SK-N-SH (cell line): ENCODE data around the gene ARHGAP27. TPM values are rescaled to one million over a fixed set of nuclear protein-coding genes. Genes with fewer than 3 reads are reported as not detected.
A peak's percentile ranks its signal among the peaks of the same experiment; 100 is the strongest.

Experiments used
- CTCF ChIA-PET: fragments of 300-600, 350-600 bp; formaldehyde crosslinking; extraction: SDS; loops from one replicate; lab custom pipeline; 2021; lab: Yijun Ruan, JAX
- POLR2A ChIA-PET: fragments of 350-600 bp; sonication (Branson Sonifier 250); formaldehyde crosslinking; extraction: SDS; loops from one replicate; lab custom pipeline; 2020; ENCODE audit warnings: antibody characterized with exemption, inconsistent platforms; lab: Yijun Ruan, JAX
- DNase-seq: peaks from one replicate; pipeline ENCODE4 v3.0.0; 2012
- H2AFZ ChIP-seq: fragments of 200-600 bp; sonication (generic); 2 replicates; pipeline ENCODE4 v1.8.1; 2016; ENCODE audit warnings: antibody characterized with exemption, mild to moderate bottlenecking, low read depth
- H3F3A ChIP-seq: fragments of 200-600 bp; sonication (generic); replicated peaks from 2 replicates; pipeline ENCODE3; 2016; ENCODE audit warnings: antibody characterized with exemption, mild to moderate bottlenecking; ENCODE audit not compliant: insufficient read depth
- H3K27ac ChIP-seq, 2 experiments: fragments of 200-500 bp in 1 of 2; fragments of 200-600 bp in 1 of 2; sonication (Bioruptor generic) in 1 of 2; sonication (generic), shearing (Covaris generic) in 1 of 2; 2 replicates each; pipeline versions ENCODE4 v1.5.1 to v1.6.1; 2014 to 2016; ENCODE audit warnings: low read depth in 2 of 2, inconsistent platforms in 1 of 2, low read length in 1 of 2, mild to moderate bottlenecking in 1 of 2, mixed read lengths in 1 of 2
- H3K27me3 ChIP-seq: fragments of 200-600 bp; sonication (generic), shearing (Covaris generic); 2 replicates; pipeline ENCODE4 v1.6.1; 2016; ENCODE audit warnings: mixed run types; ENCODE audit not compliant: insufficient read depth
- H3K36me3 ChIP-seq, 2 experiments: fragments of 200-500 bp in 1 of 2; fragments of 200-600 bp in 1 of 2; sonication (Bioruptor generic) in 1 of 2; sonication (generic) in 1 of 2; replicated peaks in 1 of 2; 2 replicates each; pipeline versions ENCODE3 to v1.5.1; 2014 to 2016; ENCODE audit warnings: low read length in 1 of 2, mild to moderate bottlenecking in 1 of 2; ENCODE audit not compliant: insufficient read depth in 2 of 2, control insufficient read depth in 1 of 2
- H3K4me1 ChIP-seq, 2 experiments: fragments of 200-500 bp in 1 of 2; fragments of 200-600 bp in 1 of 2; sonication (Bioruptor generic) in 1 of 2; sonication (generic), shearing (Covaris generic) in 1 of 2; 2 replicates each; pipeline versions ENCODE4 v1.5.1 to v1.6.1; 2014 to 2016; ENCODE audit warnings: low read depth in 1 of 2, low read length in 1 of 2, mixed run types in 1 of 2; ENCODE audit not compliant: insufficient read depth in 2 of 2, control insufficient read depth in 1 of 2
- H3K4me2 ChIP-seq: fragments of 200-600 bp; sonication (generic), shearing (Covaris generic); 2 replicates; pipeline ENCODE4 v1.6.1; 2017; ENCODE audit warnings: mixed run types
- H3K4me3 ChIP-seq, 2 experiments: fragments of 200-500 bp in 1 of 2; fragments of 200-600 bp in 1 of 2; sonication (Bioruptor generic) in 1 of 2; sonication (generic), shearing (Covaris generic) in 1 of 2; 2 replicates each; pipeline versions ENCODE4 v1.5.1 to v1.8.1; 2014 to 2016; ENCODE audit warnings: low read depth in 2 of 2, inconsistent platforms in 1 of 2, low read length in 1 of 2, mild to moderate bottlenecking in 1 of 2, mixed read lengths in 1 of 2, moderate library complexity in 1 of 2
- H3K79me2 ChIP-seq: fragments of 200-600 bp; sonication (generic); 2 replicates; pipeline ENCODE4 v1.8.1; 2017; ENCODE audit warnings: mild to moderate bottlenecking; ENCODE audit not compliant: insufficient read depth
- H3K9ac ChIP-seq: fragments of 200-600 bp; sonication (generic); 2 replicates; pipeline ENCODE4 v1.6.1; 2017; ENCODE audit warnings: mixed run types
- H3K9me2 ChIP-seq: fragments of 200-600 bp; sonication (generic); 2 replicates; pipeline ENCODE4 v1.6.1; 2017; ENCODE audit warnings: mixed run types
- H3K9me3 ChIP-seq: fragments of 200-600 bp; sonication (generic); 2 replicates; pipeline ENCODE4 v1.6.1; 2017; ENCODE audit warnings: mixed run types, mild to moderate bottlenecking, moderate library complexity
- H4K20me1 ChIP-seq: fragments of 200-600 bp; sonication (generic); 2 replicates; pipeline ENCODE4 v1.6.1; 2017; ENCODE audit warnings: mild to moderate bottlenecking, mixed run types; ENCODE audit not compliant: insufficient read depth
- EP300 ChIP-seq, 2 experiments: IDR thresholded peaks; 2 replicates each; pipeline versions ENCODE4 v1.4.0 to v1.6.1; 2012; ENCODE audit warnings: borderline replicate concordance in 1 of 2, low read depth in 1 of 2, low read length in 1 of 2
- GATA2 ChIP-seq: sonication (generic); formaldehyde crosslinking; IDR thresholded peaks from 2 replicates; pipeline ENCODE4 v1.5.0; 2020; ENCODE audit warnings: mild to moderate bottlenecking, missing genetic modification reagents
- JUND ChIP-seq: IDR thresholded peaks from 2 replicates; pipeline ENCODE4 v1.4.0; 2012
- MXI1 ChIP-seq: IDR thresholded peaks from 2 replicates; pipeline ENCODE4 v1.6.1; 2012; ENCODE audit warnings: mild to moderate bottlenecking, low read depth, low read length, improper control_type of control experiment
- NFIC ChIP-seq: IDR thresholded peaks from 2 replicates; pipeline ENCODE4 v1.4.0; 2012; ENCODE audit warnings: borderline replicate concordance
- NRF1 ChIP-seq: IDR thresholded peaks from 2 replicates; pipeline ENCODE4 v1.6.1; 2012; ENCODE audit warnings: low read depth, mild to moderate bottlenecking, low read length
- POLR2AphosphoS5 ChIP-seq: IDR thresholded peaks from 2 replicates; pipeline ENCODE4 v1.6.1; 2012; ENCODE audit warnings: low read depth, low read length
- RAD21 ChIP-seq: IDR thresholded peaks from 2 replicates; pipeline ENCODE4 v1.6.1; 2012; ENCODE audit warnings: mild to moderate bottlenecking, low read length
- TAF1 ChIP-seq: IDR thresholded peaks from 2 replicates; pipeline ENCODE4 v1.6.1; 2012; ENCODE audit warnings: low read depth, mild to moderate bottlenecking, low read length, moderate library complexity, borderline replicate concordance
- TCF12 ChIP-seq: IDR thresholded peaks from 2 replicates; pipeline ENCODE4 v1.4.0; 2012
- WGBS: methylation state at CpG from one replicate; pipeline ENCODE4 v1.1.6; 2017; ENCODE audit warnings: low lambda C conversion rate; 5-methylcytosine and 5-hydroxymethylcytosine counted together
- polyA plus RNA-seq, 3 experiments: library from polyadenylated mRNA; depleted of rRNA; stranded (reverse); fragments of >200 nt; gene quantifications; 2 replicates each; pipeline ENCODE4 v1.2.3, GENCODE V29; 2012
- TF ChIP-seq, protein P1 (sequence below): IDR thresholded peaks from 2 replicates; pipeline ENCODE4 v1.4.0; 2012; ENCODE audit warnings: low read depth, borderline replicate concordance
- TF ChIP-seq, protein P2 (sequence below): IDR thresholded peaks from 2 replicates; pipeline ENCODE4; 2012
- TF ChIP-seq, protein P3 (sequence below): IDR thresholded peaks from 2 replicates; pipeline ENCODE4 v1.4.0; 2012; ENCODE audit warnings: low read depth, borderline replicate concordance

ARHGAP27 gene
- polyA plus RNA-seq, 1 of the 3 experiments (the other 2 are of a cell fraction), result 2.1 TPM

- Histone ChIP-seq H3K4me3 (no peak overlapping the region), H4K20me1 (no peaks in the 10 kb centered on the region), H3F3A (no peaks in the 10 kb centered on the region), H3K79me2 (no peaks in the 10 kb centered on the region), H3K9ac (no peak overlapping the region), H3K9me3 (no peaks in the 10 kb centered on the region), H3K9me2 (no peaks in the 10 kb centered on the region), H3K4me2 (no peak overlapping the region), H3K27ac (no peak overlapping the region), H3K27me3 (no peaks in the 10 kb centered on the region), H3K4me1 (peaks cover 0 to 20% of the 10 kb centered on the region in 2 experiments; a peak in 1 of 4 replicates), H3K36me3 (no peaks in the 10 kb centered on the region), H2AFZ (no peak overlapping the region)
- ChIA-PET POLR2A (no interaction called here), CTCF (interaction anchor here (0.6 to 0.8 kb wide), 4 partner anchors 14 to 1503 kb away, joined by 3 read pairs; no protein-coding TSS in a partner anchor)
- no peak for TF ChIP-seq RAD21
- TF ChIP-seq JUND, result no peak
- TF ChIP-seq TAF1, result no peak
- TF ChIP-seq TCF12, result no peak
- no peak for TF ChIP-seq EP300 (IDR thresholded peaks at IDR 0.05; ENCODE audit: borderline replicate concordance in 1 of 2, low read depth in 1 of 2, low read length in 1 of 2)
- no peak for TF ChIP-seq POLR2AphosphoS5
- no peak for TF ChIP-seq NRF1
- TF ChIP-seq, protein P1, sequence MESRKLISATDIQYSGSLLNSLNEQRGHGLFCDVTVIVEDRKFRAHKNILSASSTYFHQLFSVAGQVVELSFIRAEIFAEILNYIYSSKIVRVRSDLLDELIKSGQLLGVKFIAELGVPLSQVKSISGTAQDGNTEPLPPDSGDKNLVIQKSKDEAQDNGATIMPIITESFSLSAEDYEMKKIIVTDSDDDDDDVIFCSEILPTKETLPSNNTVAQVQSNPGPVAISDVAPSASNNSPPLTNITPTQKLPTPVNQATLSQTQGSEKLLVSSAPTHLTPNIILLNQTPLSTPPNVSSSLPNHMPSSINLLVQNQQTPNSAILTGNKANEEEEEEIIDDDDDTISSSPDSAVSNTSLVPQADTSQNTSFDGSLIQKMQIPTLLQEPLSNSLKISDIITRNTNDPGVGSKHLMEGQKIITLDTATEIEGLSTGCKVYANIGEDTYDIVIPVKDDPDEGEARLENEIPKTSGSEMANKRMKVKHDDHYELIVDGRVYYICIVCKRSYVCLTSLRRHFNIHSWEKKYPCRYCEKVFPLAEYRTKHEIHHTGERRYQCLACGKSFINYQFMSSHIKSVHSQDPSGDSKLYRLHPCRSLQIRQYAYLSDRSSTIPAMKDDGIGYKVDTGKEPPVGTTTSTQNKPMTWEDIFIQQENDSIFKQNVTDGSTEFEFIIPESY, result no peak
- WGBS, result 82% methylated on average over 5 of the region's 5 CpGs
- DNase-seq, result no peak
Observed at GRCh38 chr17:45411348-45412105, 21.1 kb downstream of the ARHGAP27 start.

- H3K9me3 ChIP-seq, result no peaks in the 10 kb centered on the region
- no peaks in the 10 kb centered on the region for H3K27me3 ChIP-seq
- H3K27ac ChIP-seq, result no peak overlapping the region
- no peaks in the 10 kb centered on the region for H3F3A ChIP-seq
- no peak for TF ChIP-seq NFIC
- TF ChIP-seq, protein P2, sequence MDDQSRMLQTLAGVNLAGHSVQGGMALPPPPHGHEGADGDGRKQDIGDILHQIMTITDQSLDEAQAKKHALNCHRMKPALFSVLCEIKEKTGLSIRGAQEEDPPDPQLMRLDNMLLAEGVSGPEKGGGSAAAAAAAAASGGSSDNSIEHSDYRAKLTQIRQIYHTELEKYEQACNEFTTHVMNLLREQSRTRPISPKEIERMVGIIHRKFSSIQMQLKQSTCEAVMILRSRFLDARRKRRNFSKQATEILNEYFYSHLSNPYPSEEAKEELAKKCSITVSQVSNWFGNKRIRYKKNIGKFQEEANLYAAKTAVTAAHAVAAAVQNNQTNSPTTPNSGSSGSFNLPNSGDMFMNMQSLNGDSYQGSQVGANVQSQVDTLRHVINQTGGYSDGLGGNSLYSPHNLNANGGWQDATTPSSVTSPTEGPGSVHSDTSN, result no peak
- TF ChIP-seq GATA2 (CRISPR knock-in tag), result no peak
- no peak for TF ChIP-seq MXI1
- TF ChIP-seq, protein P3, sequence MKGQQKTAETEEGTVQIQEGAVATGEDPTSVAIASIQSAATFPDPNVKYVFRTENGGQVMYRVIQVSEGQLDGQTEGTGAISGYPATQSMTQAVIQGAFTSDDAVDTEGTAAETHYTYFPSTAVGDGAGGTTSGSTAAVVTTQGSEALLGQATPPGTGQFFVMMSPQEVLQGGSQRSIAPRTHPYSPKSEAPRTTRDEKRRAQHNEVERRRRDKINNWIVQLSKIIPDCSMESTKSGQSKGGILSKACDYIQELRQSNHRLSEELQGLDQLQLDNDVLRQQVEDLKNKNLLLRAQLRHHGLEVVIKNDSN, result no peak
- no peak for TF ChIP-seq RAD21
- H3K36me3 ChIP-seq, result no peaks in the 10 kb centered on the region
- peaks cover 0 to 25% of the 10 kb centered on the region in 2 experiments; a peak in 1 of 4 replicates for H3K4me1 ChIP-seq
- no peak overlapping the region for H3K4me3 ChIP-seq
- ChIA-PET POLR2A (no interaction called here), CTCF (interaction anchor here (0.6 to 2.6 kb wide), 3 partner anchors 15 to 1504 kb away, joined by 3 to 16 read pairs (median 4); no protein-coding TSS in a partner anchor)
- H3K4me2 ChIP-seq, result no peak overlapping the region
- H2AFZ ChIP-seq, result no peak overlapping the region
- peak; percentile 59 for DNase-seq
- no peaks in the 10 kb centered on the region for H3K79me2 ChIP-seq
- H3K9ac ChIP-seq, result no peak overlapping the region
- H4K20me1 ChIP-seq, result no peaks in the 10 kb centered on the region
- no peaks in the 10 kb centered on the region for H3K9me2 ChIP-seq
- 87% methylated on average over 20 of the region's 24 CpGs for WGBS
Observed at GRCh38 chr17:45410144-45411091, 22.3 kb downstream of the ARHGAP27 start.
